ENCODE measurements around the gene PRKRIP1. TPM values are rescaled to one million over a fixed set of nuclear protein-coding genes. Genes with fewer than 3 reads are reported as not detected.
A peak's percentile ranks its signal among the peaks of the same experiment; 100 is the strongest.

The PRKRIP1 gene
- total RNA-seq, 1 donor: 14.5 TPM

- Histone ChIP-seq H3K79me2 (ENCODE audit: insufficient read depth, low read length) (no peaks in the 10 kb centered on the region), H3K4me3 (ENCODE audit: insufficient read depth, low read length) (no peak overlapping the region), H3K4me1 (ENCODE audit: insufficient read depth, low read length) (no peaks in the 10 kb centered on the region), H3K4me2 (ENCODE audit: insufficient read depth, low read length) (no peak overlapping the region), H3K9me3 (ENCODE audit: low read depth, low read length) (no peaks in the 10 kb centered on the region), H3K27me3 (ENCODE audit: insufficient read depth, low read length) (no peaks in the 10 kb centered on the region), H4K20me1 (ENCODE audit: insufficient read depth, low read length) (peaks cover 5% of the 10 kb centered on the region), H3K36me3 (ENCODE audit: insufficient read depth, low read length) (peaks cover 13% of the 10 kb centered on the region), H2AFZ (ENCODE audit: low read length) (no peak overlapping the region), H3K27ac (ENCODE audit: low read depth, low read length) (no peak overlapping the region)
- DNase-seq (ENCODE audit: insufficient read length, low spot score, missing footprints): no peak
- TF ChIP-seq CTCF (IDR thresholded peaks at IDR 0.05; ENCODE audit: extremely low read depth, low read depth, low read length): no peak
Measured at GRCh38 chr7:102389810-102390209, 6.4 kb upstream of the PRKRIP1 start.

- TF ChIP-seq CTCF (IDR thresholded peaks at IDR 0.05; ENCODE audit: extremely low read depth, low read depth, low read length): peak; percentile 90
- Histone ChIP-seq H3K36me3 (ENCODE audit: insufficient read depth, low read length) (peaks cover 13% of the 10 kb centered on the region), H3K4me2 (ENCODE audit: insufficient read depth, low read length) (no peak overlapping the region), H3K27me3 (ENCODE audit: insufficient read depth, low read length) (no peaks in the 10 kb centered on the region), H3K27ac (ENCODE audit: low read depth, low read length) (no peak overlapping the region), H4K20me1 (ENCODE audit: insufficient read depth, low read length) (peaks cover 5% of the 10 kb centered on the region), H3K79me2 (ENCODE audit: insufficient read depth, low read length) (no peaks in the 10 kb centered on the region), H3K9me3 (ENCODE audit: low read depth, low read length) (no peaks in the 10 kb centered on the region), H3K4me1 (ENCODE audit: insufficient read depth, low read length) (peaks cover 4% of the 10 kb centered on the region), H3K4me3 (ENCODE audit: insufficient read depth, low read length) (no peak overlapping the region), H2AFZ (ENCODE audit: low read length) (no peak overlapping the region)
- DNase-seq (ENCODE audit: insufficient read length, low spot score, missing footprints): peak; percentile 96
Measured at GRCh38 chr7:102390697-102391484, 5.3 kb upstream of the PRKRIP1 start.

- Histone ChIP-seq H3K9me3 (ENCODE audit: low read depth, low read length) (no peaks in the 10 kb centered on the region), H4K20me1 (ENCODE audit: insufficient read depth, low read length) (peaks cover 3% of the 10 kb centered on the region), H3K79me2 (ENCODE audit: insufficient read depth, low read length) (peaks cover 11% of the 10 kb centered on the region), H2AFZ (ENCODE audit: low read length) (no peak overlapping the region), H3K36me3 (ENCODE audit: insufficient read depth, low read length) (peaks cover 10% of the 10 kb centered on the region), H3K4me1 (ENCODE audit: insufficient read depth, low read length) (peaks cover 13% of the 10 kb centered on the region), H3K27ac (ENCODE audit: low read depth, low read length) (no peak overlapping the region), H3K4me3 (ENCODE audit: insufficient read depth, low read length) (no peak overlapping the region), H3K27me3 (ENCODE audit: insufficient read depth, low read length) (no peaks in the 10 kb centered on the region), H3K4me2 (ENCODE audit: insufficient read depth, low read length) (no peak overlapping the region)
- no peak for DNase-seq (ENCODE audit: insufficient read length, low spot score, missing footprints)
- TF ChIP-seq CTCF (IDR thresholded peaks at IDR 0.05; ENCODE audit: extremely low read depth, low read depth, low read length): no peak
Measured at GRCh38 chr7:102392330-102392729, 3.8 kb upstream of the PRKRIP1 start.

GRCh38 chr7:102393467-102393866 is 2.7 kb upstream of the PRKRIP1 start:
- peak; percentile 4 for DNase-seq (ENCODE audit: insufficient read length, low spot score, missing footprints)
- no peak overlapping the region for H3K27ac ChIP-seq (ENCODE audit: low read depth, low read length)
- peaks cover 18% of the 10 kb centered on the region for H3K79me2 ChIP-seq (ENCODE audit: insufficient read depth, low read length)
- H3K4me2 ChIP-seq (ENCODE audit: insufficient read depth, low read length): no peak overlapping the region
- no peak overlapping the region for H2AFZ ChIP-seq (ENCODE audit: low read length)
- H3K27me3 ChIP-seq (ENCODE audit: insufficient read depth, low read length): no peaks in the 10 kb centered on the region
- H3K36me3 ChIP-seq (ENCODE audit: insufficient read depth, low read length): peaks cover 11% of the 10 kb centered on the region
- peaks cover 15% of the 10 kb centered on the region for H3K4me1 ChIP-seq (ENCODE audit: insufficient read depth, low read length)
- TF ChIP-seq CTCF (IDR thresholded peaks at IDR 0.05; ENCODE audit: extremely low read depth, low read depth, low read length): no peak
- peaks cover 3% of the 10 kb centered on the region for H4K20me1 ChIP-seq (ENCODE audit: insufficient read depth, low read length)
- no peak overlapping the region for H3K4me3 ChIP-seq (ENCODE audit: insufficient read depth, low read length)
- H3K9me3 ChIP-seq (ENCODE audit: low read depth, low read length): no peaks in the 10 kb centered on the region

Data from osteoblast (primary cell).